HG03196 (cell line): ENCODE results near the gene SLC2A5.

Experiments
- ATAC-seq: cut with Tn5 transposase; IDR thresholded peaks from one replicate; pipeline ENCODE4 v1.9.1; 2021; ENCODE audit not compliant: unreplicated experiment

The SLC2A5 gene

DNA sequence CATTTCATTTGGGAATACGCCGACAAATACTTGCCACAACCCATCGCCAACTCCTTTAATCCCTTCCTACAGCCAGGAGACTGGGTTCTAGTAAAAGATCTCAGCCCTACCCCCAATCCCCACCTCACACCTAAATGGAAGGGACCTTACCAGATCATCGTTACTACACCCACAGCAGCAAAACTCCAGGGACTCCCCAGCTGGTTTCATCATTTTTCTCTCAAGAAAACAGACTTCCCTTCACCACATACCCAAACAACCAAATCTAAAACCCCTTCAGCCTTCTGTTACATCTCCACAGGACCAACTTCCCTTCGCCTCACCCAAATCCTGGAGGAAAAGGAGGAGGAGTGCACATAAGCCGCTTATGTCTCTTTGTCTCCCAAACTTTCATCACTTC is 23.7 kb upstream of the SLC2A5 start:
- ATAC-seq: no peak

DNA sequence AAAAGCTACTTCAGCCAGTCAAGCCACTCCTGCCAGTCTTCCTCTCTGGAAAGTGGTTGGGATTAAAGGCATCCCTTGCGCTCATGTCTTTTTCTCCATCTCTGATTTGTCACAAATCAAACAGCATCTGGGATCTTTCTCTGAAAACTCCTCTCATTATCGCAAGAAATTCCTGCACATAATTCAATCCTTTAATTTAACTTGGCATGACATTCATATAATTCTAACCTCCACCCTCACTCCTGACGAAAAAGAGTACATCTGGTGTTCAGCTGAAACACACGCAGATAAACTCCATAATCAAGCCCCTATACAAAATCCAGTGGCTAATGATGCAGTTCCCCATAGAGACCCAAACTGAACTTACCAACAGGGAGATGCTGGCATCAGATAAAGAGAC is 19.4 kb upstream of the SLC2A5 start:
- no peak for ATAC-seq

DNA sequence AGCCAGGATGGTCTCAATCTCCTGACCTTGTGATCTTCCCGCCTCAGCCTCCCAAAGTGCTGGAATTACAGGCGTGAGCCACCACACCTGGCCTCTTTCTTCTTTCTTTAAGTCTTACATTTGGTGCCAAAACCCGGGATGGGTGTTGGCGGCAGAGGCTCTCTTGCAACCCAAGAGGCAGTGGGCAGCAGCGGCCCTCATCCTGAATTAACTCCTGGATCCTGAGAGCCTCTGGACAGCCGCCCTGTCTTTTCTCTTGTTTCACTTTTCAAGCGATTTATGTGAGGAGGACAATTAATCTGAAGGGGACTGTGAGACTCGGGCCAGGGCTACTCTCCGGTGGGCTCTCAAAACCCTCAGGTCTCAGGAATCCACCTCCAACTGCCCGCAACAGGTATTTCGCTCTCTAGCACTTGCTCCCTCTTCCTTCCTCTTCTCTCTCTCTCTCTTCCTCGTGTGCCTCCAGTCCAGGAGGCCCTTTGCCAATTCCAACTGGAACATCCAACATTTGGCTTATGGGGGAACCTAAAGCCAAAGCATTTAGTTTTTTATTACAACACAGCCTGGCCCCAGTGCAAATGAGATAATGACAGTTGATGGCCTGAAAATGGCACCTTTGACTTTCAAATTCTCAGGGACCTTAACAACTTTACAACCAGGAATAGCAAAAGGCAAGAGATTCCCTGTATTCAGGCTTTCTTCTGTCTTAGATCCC is 18.1 kb upstream of the SLC2A5 start:
- no peak for ATAC-seq

DNA sequence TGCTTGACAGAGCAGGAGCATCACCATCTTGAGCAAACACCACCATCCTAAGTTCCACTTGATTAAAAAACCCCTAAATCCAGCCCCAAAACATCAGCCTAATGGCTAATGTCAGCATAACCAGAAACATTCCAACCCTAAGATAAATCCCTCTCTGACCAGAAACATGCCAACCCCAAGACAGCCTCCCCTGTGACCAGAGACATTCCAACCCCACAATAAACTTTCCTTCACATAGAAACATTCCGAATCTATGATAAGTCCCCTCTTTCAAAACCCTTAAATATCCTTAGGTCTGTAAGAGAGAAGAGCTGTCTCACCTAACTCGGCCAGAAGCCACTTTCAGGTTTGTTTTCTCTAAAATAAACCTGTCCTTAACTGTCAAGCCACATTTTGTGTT is 17.4 kb upstream of the SLC2A5 start:
- no peak for ATAC-seq

DNA sequence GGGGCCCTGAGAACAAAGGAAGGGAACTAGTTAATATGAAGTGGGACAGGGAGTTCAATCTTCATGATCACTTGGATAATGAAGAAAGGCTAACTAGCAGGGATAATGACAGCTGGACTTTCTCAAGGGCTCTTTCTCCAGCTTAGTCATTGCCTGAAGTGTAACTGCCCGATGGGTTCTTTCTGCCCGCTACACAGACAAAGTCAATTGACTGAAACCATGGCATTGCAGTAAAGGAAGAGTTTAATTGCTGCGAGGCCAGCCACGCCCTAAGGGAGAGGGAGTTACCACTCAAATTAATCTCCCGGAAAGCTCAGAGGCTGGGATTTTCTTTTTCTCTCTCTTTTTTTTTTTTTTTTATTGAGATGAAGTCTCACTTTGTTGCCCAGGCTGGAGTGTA is 16.6 kb upstream of the SLC2A5 start:
- ATAC-seq: no peak

DNA sequence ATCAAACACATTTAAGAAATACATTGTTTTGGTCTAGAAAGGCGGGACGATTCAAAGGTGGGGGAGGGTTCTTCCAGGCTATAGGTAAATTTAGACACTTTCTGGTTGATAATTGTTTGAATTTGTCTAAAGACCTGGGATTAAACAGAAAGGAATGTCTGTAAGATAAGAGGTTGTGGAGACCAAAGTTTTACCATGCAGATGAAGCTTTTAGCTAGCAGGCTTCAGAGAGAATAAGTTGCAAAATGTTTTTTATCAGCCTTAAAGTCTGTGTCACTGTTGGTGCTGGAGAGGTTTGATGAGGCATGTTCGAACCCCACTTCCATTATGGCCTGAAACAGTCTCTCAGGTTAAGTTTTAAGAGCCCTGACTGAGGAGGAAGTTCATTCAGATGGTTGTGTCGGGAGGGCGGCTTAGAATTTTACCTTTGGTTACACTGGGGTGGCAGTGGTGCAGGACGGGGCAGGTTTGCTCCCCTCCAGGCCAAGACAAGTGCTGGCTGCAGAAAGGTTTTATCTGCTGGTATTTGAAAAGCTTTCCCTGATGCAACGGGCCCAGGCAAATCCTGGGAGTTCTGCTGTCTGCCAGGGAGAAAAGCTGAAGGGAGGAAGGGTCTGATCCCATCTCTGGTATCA is 16.0 kb upstream of the SLC2A5 start:
- ATAC-seq: no peak

DNA sequence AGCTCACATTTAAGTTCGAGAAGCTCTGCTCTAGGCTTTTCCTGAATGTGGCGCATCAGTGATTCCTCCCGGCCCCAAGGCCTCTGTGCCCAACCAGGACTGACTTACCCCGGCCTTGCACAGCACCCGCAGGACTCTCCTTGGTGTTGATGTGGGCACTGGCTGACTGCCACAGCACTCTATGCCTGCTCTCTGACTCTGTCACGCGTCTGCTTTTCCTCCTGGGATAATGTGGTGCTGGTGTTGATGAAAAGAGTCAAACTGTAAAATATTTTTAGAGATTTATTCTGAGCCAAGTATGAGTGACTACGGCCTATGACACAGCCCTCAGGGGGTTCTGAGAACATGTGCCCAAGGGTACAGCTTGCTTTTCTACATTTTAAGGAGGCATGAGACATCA is 15.5 kb upstream of the SLC2A5 start:
- ATAC-seq: no peak

DNA sequence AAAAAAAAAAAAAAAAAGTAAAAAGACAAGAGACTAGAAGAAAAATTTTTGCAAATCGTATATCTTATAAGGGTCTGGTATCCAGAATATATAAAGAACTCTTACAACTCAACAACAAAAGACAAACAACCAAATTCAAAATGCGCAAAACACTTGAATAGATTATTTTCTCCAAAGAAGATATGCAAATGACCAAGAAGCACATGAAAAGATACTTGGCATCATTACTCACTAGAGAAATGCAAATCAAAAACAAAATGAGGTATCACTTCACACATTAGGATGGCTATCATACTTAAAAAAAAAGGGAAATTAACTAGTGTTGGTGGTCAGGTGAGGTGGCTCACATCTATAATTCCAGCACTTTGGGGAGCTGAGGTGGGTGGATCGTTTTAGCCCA is 12.0 kb upstream of the SLC2A5 start:
- ATAC-seq: no peak

DNA sequence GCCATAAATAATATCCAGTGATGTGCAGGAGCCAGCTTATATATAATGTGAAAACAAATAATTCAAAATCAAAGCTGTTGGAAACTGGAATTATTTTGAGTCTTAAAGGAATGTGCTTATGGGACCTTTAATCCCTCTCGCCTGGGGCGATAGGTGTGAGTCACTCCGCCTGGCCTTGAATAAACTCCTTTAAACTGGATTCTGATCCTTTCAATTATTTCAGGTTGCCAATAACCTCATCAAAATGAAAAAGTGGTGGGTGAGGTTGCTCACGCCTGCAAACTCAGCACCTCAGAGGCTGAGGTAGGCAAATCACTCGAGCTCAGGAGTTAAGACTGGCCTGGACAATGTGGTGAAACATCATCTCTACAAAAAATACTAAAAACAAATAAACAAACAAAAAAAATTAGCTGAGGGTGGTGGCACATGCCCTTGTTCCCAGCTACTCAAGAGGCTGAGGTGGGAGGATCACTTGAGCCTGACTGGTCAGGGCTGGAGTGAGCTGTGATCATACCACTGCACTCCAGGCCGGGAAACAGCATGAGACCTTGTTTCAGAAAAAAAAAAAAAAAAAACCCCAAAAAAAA is 11.4 kb upstream of the SLC2A5 start:
- no peak for ATAC-seq

DNA sequence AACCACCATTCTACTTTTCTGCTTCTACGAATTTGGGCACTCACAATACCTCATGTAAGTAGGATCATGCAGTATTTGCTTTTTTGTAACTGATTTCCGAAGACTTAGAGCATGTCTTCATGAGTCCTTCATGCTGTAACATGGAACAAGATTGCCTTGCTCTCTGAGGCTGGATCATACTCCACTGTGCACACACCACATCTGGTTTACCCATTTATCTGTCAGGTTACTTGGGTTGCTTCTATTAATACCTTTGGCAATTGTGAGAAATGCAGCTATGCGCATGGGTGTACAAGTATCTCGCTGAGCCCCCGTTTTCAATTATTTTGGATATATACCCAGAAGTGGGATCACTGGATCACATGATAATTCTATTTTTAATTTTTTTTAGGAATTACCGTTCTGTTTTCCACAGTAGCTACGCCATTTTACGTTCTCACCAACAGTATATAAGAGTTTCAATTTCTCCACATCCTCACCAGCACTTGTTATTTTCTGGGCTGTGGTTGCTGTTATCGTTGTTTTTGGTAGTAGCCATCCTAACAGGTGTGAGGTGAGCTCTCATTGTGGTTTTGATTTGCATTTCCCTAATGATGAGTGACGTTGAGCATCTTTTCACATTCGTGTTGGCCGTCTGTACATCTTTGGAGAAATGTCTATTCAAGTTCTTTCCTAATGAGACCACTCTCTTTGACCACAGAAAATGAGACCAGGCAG is 10.7 kb upstream of the SLC2A5 start:
- peak; percentile 44 for ATAC-seq

DNA sequence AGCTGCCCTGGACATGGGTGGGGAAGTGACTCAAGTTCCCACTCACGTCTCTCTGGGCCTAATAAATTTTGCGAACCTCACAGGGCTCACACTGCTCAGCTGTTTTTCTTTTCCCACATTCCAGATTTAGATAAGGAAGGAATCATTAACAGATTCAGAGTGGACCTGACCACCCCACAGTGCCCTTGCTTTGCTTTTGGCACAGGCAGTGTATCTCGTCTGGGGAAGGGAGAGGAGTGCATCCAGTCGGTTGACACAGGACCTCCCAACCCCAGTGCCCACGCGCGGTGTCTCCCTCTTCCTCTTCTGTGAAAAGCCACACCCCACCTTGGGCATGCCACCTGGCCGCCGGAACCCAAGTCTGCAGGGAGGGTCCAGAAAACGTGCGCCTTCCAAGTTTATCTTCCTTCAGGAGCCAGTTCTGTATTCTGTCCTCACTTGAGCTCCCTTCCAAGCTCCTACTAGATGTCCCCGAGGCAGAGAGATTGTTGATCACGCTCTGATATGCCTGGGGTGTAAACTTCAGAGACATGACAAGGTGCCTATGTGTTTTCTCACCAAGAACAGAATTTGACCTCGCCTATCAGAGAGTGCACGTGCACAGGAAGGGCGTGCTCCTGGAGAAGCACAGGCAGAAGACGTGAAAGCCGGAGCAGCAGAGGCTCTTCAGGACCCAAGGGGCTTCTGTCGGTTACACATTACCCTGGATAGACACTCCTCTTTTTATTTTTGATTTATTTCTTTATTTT is 9.5 kb upstream of the SLC2A5 start:
- ATAC-seq: no peak

DNA sequence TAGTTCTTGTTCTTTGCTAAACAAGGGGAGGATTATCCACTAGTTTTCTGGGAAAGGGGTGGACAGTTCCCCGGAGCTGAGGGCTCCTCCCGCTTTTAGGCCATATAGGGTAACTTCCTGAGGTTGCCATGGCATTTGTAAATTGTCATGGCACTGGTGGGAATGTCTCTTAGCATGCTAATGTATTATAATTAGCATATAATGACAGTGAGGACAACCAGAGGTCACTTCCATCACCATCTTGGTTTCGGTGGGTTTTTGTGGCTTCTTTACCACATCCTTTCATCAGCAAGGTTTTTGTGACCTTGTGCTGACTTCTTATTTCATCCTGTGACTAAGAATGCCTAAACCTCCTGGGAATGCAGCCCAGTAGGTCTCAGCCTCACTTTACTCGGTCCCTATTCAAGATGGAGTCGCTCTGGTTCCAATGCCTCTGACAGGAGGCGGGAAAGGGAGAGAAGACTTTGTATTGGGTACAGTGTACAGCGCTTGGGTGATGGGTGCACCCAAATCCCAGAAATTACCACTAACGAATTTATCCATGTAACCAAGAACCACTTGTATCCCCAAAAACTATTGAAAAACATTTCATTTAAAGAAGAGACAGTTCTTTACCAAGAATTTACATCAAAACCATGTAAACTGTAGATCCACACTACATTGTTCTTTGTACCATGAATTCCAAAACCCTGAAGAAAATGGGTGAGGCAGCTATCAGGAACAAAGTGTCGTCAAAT is 8.7 kb upstream of the SLC2A5 start:
- ATAC-seq: no peak

DNA sequence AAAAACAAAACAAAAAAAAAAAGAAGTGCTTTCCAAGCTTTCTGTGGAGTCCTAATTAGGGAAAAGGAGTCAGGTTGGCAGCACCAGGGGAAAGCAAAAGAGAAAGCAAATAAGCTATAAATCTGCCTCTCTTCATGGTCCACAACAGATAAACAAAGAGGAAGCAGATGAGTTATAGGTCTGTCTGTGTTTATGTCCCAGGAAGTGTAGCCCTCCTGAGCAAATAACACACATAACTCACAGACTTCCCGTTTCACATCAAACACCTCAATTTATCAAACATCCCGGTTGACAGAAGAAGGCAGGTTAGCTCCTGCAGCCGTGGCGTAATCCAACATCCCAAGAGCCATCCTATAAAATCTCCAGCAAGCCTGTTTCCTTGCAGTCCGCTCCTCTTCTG is 5.6 kb upstream of the SLC2A5 start:
- no peak for ATAC-seq

DNA sequence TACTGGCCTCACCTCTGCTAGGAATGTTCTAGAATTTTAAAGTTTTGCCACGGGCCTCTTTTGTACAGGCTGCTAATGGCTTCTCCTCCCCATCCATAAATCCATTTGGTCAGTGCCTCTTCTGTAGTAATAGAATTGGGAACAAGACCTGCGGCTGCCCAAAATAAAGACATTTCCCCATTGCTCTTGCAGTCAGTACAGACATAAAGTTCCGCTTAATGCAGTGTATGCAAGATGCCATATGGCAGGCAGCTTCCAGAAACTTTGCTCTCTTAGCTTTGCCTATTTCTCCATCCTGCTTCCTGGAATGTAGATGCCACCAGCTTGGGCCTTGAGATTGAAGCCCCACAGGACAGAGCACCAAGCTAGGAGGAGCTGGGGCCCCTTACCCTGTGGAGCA is 3.7 kb upstream of the SLC2A5 start:
- ATAC-seq: no peak

DNA sequence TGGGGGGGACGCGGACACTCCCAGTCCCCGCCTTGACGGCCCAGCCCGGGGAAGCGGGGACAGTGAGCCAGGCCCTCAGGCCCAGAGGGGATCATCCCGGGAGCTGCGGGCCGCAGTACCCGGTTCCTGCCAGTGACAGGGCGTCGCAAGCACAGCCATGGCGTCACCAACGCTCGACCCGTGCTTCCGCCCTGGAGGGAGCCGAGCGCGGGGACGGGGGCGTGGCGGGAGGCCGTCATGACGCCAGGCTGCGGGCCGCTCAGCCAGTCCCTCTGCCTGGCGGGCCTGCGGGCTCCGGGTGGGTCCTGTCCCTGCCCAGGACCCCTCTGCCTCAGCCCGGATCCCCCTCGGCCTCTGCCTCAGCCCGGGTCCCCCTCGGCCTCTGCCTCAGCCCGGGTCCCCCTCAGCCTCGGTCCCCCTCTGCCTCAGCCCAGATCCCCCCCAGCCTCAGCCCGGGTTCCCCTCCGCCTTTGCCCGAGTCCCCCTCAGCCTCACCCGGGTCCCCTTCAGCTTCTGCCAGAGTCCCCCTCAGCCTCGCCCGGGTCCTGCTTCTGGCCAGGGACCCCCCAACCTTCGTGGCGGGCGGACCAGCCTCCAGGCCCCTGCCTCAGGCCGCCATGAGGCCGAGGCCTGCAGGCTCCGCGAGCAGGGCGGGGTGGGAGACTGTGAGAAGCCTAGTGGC is 2.3 kb upstream of the SLC2A5 start:
- no peak for ATAC-seq

DNA sequence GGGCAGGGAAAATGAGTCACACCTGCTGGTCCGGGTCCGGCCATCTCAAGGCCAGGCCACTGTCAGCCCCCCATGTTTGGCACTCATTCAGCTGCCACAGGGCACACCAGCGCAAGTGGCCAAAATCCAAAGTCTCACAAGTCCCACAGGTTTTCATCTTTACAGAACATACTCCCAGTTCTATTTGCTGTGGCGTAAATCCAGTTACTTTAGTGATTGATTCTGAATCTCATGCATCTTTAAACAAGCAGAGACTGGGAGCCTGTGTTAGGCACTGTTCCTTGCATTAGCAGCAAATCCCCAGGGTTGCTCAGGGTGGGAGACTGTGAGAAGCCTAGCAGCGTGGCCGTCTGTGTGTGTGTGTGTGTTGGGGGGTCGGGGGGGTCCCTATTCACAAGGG is 1.1 kb upstream of the SLC2A5 start:
- ATAC-seq: no peak

DNA sequence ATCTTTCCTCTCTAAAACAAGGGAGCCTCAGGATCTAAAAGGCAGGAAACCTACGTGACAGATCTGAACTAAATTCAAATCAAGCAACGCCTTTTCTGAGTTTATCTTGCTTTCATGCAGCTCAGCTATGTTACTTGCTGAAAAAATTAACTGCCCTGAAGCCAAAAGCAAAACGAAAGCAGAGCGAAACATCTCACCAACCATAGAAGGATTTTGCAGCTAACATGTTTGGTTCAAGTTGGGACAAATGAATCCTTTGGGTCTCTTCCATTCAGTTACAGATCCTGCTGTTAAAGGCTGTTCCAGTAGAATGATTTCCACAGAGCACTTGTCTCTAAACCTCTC is 482 bp downstream of the SLC2A5 start:
- no peak for ATAC-seq

DNA sequence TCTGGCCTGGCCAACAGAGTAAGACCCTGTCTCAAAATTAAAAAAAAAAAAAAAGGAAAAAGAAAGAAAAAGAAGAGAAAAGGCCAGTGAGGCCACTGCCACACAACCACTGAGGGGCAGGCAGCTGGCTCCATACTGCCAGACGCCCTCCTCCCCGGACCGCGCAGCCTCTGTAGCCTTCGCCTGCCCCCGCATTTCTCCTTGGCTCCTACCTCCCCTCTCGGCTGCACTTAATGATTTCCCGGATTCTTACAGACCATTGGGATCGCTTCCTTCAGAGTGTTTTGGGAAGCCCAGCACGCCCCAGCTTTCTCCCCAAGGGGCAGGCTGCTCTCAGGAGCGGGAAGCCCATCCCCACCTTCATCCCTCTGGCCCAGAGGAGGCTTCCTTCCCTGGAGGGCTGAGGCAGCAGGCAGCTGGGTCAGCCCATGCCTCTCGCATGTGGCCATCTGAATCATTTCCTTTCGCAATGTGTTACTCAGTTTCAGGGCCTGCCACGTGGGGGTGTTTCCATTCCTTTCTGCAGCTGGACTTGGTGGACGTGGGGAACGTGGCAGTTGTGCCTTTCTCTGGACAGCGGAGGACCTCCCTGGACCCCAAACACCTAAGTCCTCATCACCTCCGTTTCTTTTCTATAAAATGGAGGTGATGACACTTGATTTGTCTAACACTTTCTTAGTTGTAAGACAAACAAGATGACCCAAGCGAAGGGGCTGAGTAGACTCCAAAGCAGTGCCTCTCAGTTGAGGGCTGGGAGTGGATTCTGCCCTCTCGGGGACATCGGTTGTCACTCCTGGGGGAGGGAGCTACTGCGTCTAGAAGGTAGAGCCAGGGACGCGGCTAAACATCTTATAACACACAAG is 2.3 kb downstream of the SLC2A5 start:
- no peak for ATAC-seq

DNA sequence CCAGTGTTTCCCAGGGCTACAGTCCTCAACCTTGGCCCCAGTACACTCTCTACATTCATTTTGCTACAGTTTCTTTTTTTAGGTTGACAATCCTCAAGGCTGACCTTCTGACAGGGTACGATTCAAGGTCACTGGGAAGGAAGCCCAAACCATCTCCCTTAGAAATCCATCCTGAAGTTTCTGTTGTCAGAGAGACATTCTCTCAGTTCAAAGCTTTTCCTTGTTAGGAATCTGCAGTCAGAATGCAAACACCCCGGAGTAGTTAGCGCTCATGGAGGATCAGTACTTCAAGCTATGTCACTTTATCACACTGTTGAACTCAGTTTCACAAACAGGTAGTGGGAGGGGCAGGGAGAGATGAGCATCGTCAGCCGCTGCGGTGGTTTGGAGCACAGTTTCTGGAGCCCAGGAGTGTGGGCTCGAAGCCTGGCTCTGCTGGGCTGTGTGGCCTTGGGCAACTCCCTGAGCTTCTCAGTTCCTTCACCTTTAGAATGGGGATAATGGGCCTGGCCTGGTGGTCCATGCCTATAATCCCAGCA is 4.2 kb downstream of the SLC2A5 start:
- ATAC-seq: no peak
